ENCODE results near the gene LCN10. TPM values are rescaled to one million over a fixed set of nuclear protein-coding genes. Genes with fewer than 3 reads are reported as not detected.

LCN10 gene
- total and polyA plus RNA-seq, 2 of the 13 experiments (the other 11 are each of a cell fraction or from before 2014, with no cell fraction given) = 0.53 to 0.61 TPM

- TF ChIP-seq ZNF574 (CRISPR knock-in tag; IDR thresholded peaks at IDR 0.05) = 0 out of 2 replicates have a peak, but pooled peaks have one; percentile 29
- no peak for TF ChIP-seq ZNF101 (CRISPR knock-in tag; IDR thresholded peaks at IDR 0.05; ENCODE audit: borderline replicate concordance, low read depth)
- no peak for TF ChIP-seq ZNF776 (CRISPR knock-in tag; IDR thresholded peaks at IDR 0.05)
- TF ChIP-seq ATAD3A (CRISPR knock-in tag; IDR thresholded peaks at IDR 0.05) = no peak
- TF ChIP-seq ZNF552 (CRISPR knock-in tag; IDR thresholded peaks at IDR 0.05; ENCODE audit: borderline replicate concordance) = no peak
- no peak for TF ChIP-seq ZNF318 (CRISPR knock-in tag; IDR thresholded peaks at IDR 0.05)
- TF ChIP-seq MAX (IDR thresholded peaks at IDR 0.05) = no peak
- no peak for TF ChIP-seq ZNF749 (CRISPR knock-in tag; IDR thresholded peaks at IDR 0.05; ENCODE audit: borderline replicate concordance)
- TF ChIP-seq ZNF629 (CRISPR knock-in tag; conservative IDR thresholded peaks at IDR 0.05) = no peak
- TF ChIP-seq THRA (CRISPR knock-in tag; IDR thresholded peaks at IDR 0.05; ENCODE audit: borderline replicate concordance) = peak; percentile 86
- no peak for TF ChIP-seq CREB1 (IDR thresholded peaks at IDR 0.05)
- peak; percentile 39 for TF ChIP-seq CREB1 (CRISPR knock-in tag; IDR thresholded peaks at IDR 0.05)
- TF ChIP-seq GTF3A (CRISPR knock-in tag; conservative IDR thresholded peaks at IDR 0.05) = no peak
- no peak for TF ChIP-seq FOXP1 (IDR thresholded peaks at IDR 0.05)
- TF ChIP-seq FOXP1 (CRISPR knock-in tag; IDR thresholded peaks at IDR 0.05) = peak; percentile 69; the same call in 1 of the 2 replicates
- TF ChIP-seq ZNF619 (CRISPR knock-in tag; IDR thresholded peaks at IDR 0.05) = no peak
- peak; percentile 73 for TF ChIP-seq CREM (IDR thresholded peaks at IDR 0.05)
- TF ChIP-seq CREM (CRISPR knock-in tag; IDR thresholded peaks at IDR 0.05) = no peak
- TF ChIP-seq ZNF747 (CRISPR knock-in tag; IDR thresholded peaks at IDR 0.05; ENCODE audit: borderline replicate concordance) = no peak
Measured at GRCh38 chr9:136697821-136698526, 44.8 kb downstream of the LCN10 start (continued).
